ENCODE results near the gene MAN2B1. TPM values are rescaled to one million over a fixed set of nuclear protein-coding genes. Genes with fewer than 3 reads are reported as not detected.

Gene MAN2B1
- total RNA-seq, 1 donor from 2014 or later = 54.8 TPM

DNA sequence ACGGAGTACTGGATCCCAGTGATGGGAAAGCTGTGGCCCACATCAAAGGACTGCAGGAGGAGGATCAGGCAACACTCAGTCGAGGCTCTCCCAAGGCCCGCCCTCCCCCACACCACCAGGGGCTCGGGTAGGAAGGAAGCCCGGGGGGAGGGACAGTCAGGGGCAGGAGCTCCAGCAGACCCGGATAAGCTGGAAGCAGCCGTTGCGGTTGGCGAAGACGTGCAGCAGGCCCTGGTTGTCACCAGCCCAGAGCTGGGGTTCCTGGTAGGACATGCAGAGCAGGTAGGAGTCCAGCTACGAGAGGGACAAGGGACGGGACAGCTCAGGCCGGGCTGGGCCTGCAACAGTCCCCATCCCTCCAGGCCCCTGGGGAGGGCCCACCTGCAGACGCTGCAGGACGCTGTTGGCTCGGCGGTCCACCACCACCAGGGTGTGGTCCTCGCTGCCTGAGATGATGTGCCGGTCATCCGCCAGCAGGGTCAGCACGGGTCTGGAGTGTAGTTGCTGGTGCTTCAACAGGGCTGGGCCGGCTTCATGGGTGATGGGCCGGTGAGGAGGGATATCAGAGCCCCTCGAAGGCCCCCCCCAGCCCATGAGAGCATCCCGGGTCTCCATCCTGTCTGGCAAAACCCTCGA, 23.2 kb upstream of the MAN2B1 start:
- DNase-seq (ENCODE audit: low spot score) (no peak), ATAC-seq (no peak)

DNA sequence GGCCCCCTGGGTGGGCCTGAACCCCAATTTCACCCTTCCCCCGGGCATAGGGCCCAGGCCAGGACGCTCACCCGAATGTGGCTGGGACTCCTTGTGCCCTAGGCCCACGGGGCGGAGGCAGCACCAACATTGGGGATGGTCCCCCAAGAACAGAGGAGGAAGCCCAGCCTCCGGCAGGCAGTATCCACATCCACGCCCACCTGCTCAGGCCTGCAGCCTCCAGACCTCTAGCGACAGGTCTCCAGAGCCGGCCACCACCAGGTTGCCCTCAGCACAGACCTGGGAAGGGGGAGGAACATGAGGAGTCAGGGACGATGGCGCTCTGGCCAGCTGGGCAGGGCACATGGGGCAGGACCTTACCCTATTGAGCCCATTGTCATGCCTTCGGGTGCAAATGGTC, 22.5 kb upstream of the MAN2B1 start:
- DNase-seq (ENCODE audit: low spot score) (no peak), ATAC-seq (no peak)

DNA sequence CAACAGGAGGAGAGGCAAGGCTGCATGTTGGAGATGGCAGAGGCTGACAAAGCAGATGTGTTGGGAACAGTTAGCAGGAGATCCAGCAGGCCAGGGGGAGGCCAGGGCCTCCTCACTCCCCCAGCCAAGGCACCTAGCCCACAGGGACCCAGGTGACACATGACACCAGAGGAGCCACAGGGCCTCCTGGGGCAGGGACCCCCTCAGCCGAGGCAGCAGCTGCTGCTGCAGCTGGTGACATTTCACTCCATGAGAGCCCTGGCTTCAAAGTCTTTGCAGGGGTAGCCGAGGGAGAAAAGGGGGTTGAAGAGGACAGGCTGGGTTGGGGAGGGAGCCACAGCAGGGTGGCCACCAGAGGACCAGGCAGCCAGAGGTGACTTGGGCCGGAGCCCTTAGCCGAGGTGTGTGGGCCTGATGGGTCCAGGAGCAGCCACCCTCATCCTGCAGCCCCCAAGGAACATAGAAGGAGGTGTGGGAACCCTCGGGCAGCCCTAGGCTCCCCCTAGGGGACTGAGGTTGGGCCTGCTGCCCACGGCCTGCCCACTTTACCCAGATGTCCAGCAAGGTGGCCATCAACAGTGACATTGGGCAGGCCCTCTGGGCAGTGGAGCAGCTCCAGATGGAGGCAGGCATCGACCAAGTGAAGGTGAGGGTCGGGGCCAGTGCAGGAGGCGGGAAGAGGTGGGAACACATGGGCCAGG, 21.1 kb upstream of the MAN2B1 start, which contains the start of gene GNG14:
GNG14 (plus strand) TSS at position 503 of the 701 bp plus-strand sequence; CDS start at position 554, 51 bp downstream.
- DNase-seq (ENCODE audit: low spot score) = no peak
- ATAC-seq = no peak

DNA sequence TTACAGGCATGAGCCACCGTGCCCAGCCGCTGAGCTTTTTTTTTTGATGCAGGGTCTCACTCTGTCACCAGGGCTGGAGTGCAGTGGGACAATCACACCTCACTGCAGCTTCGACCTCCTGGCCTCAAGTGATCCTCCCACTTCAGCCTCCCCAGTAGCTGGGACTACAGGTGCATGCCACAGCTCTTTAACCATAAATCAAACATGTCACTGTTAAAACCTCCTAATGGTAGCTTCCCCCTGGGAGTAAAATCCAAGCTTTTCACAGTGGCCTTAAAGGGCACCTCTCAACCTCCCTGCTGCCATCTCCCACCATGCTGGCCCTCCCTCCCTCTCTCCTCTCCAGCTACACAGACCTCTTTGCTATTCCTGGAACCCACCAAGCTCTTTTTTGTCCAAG, 19.3 kb upstream of the MAN2B1 start:
- DNase-seq (ENCODE audit: low spot score) (no peak), ATAC-seq (no peak)

DNA sequence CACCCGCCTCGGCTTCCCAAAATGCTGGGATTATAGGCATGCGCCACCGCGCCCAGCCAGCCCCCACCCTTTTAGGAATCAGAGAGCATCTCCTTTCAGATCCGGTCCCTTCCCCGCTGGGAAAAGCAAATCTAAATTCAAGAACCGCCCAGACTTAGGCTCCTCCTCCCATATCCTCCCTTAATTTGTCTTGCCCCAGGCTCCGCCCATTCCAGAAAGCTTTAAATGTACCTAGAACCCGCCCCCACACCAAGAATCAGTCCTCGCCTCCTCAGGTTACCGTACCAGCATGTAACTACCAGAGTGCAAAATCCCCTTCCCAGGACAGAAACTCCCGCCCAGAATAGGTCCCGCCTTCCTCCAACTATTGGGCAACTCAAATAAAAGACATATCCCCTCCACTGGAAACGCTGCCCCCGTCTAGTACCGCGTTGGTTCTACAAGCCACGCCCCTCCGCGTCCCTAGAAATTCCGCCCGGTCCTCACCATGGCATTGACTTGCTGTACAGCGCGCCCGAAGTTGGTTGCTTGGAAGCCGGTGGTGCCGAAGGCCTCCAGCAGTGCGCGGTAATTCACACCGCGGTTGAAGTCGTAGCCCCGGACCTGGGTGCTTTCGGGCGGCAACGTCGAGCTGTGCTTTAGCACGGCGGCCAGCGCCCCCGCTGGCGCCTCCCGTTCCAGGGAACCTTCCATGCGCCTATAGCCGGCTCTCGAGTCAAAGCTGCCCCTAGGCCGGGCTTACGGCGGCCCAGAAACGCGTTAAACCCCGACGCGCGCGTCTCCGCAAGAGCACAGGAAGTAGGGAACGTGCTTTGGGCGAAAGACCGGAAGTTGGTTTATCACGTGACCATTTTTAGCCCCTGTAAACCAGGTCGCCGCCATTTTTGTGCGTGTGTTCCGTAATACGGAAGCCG, 14.8 kb upstream of the MAN2B1 start, which contains the start of gene DHPS:
DHPS (minus strand) TSS at position 807 of the 914 bp plus-strand sequence; CDS start at position 693, 114 bp downstream.
- DNase-seq (ENCODE audit: low spot score) (peak; percentile 93), ATAC-seq (peak; percentile 79)

DNA sequence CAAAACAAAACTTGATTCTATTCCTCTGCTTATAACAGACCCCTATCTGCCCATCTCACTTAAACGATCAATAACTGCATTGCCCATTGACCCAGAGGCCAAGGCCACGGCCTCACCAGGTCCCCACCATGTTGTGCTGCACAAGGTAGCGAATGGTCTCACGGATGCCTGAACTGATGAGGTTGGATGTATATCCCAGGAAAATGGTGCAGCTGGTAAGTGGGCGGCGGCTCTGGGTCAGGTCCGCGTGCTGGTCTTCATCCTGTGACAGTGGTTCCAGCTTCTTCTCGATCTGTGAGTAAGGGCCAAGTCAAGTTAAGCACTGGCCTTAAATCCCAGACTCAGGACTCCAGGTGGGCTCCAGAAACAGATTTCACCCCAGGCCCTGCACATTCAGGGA, 13.5 kb upstream of the MAN2B1 start:
- ATAC-seq = no peak

DNA sequence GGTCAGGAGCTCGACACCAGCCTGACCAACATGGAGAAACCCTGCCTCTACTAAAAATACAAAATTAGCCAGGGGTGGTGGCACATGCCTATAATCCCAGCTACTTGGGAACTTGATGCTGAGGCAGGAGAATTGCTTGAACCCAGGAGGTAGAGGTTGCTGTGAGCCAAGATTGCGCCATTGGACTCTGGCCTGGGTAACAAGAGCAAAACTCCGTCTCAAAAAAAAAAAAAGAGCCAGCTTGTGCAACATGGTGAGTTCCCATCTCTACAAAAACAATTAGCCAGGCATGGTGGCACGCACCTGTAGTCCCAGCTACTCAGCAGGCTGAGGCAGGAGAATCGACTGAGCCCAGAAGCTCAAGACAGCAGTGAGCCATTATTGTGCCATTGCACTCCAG, 11.5 kb upstream of the MAN2B1 start:
- peak; percentile 22 for ATAC-seq
- peak; percentile 78 for DNase-seq (ENCODE audit: low spot score)

More for the DNA sequence above, 13.5 kb upstream of the MAN2B1 start:
- no peak for DNase-seq (ENCODE audit: low spot score)

DNA sequence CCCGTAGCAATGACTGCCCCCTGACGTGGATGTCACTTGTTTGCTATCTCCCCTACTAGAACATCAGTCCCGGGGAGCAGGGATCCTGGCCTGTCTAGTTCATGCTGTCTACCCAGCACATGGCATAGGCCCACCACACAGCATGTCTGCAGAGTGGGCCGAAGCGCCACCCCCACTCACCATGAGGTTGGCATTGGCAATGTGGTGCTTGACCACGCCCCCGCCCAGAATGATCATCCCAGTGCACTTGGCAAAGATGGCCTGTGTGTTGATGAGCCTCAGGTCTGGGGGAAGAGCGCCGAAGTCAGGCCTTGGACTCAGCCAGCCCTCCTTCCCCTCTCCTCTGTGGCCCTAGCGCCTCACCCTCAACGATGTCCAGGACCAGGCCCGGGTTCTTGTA, 10.4 kb upstream of the MAN2B1 start:
- DNase-seq (ENCODE audit: low spot score) (no peak), ATAC-seq (no peak)

DNA sequence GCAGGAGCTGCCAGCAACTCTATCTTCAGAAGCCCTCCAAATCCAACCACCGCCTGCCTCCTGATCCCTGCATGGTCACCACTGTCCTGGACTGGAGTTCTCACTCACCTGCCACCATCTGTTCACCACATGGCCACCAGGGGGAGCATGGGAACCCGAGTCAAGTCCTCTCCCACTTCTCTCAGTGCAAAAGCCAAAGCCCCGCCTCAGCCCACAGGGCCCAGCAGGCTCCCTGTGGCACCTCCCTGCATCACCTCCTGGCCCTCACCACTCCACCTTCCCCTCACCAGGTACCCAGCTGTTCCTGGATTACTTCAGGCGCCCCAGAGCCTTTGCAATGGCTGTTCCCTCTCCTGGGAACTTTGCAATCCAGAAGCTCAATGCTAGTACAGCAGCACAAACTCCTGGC, 9.8 kb upstream of the MAN2B1 start:
- DNase-seq (ENCODE audit: low spot score) (peak; percentile 82), ATAC-seq (peak; percentile 76)

DNA sequence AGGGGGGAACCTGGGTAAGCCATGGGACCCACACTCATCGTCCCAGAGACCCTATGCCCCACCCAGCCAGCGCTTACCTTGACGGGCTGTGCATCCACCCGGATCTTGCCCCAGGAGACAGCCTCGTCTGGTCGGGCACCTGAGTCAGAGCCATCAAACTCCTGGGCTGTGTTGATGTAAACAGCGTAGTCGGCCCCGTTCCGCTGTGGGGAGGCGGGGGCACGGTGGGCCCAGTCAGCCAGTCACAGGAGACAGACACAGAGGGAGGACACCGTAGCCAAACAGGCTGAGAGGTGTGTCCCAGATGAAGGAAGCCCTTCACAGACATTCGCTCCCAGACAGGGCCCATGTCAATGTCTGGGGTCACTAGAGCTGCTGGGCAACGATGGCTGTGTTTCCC, 9.4 kb upstream of the MAN2B1 start:
- ATAC-seq (no peak), DNase-seq (ENCODE audit: low spot score) (no peak)

DNA sequence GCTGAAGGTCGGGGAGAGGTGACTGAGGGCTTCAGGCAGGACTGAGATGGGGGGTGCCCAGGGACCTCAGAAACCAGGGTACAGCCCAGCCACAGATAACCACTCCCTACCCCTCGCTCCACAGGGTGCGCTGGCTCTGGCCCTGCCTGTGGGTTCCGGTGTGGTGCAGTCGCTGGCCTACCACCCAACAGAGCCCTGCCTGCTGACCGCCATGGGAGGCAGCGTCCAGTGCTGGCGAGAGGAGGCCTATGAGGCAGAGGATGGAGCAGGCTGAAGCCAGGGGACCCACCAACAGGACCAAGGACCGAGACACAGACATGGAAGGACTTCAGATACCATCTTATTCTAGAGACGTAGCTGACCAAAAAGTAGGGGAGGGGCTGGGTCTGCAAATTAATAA, 8.9 kb upstream of the MAN2B1 start:
- no peak for DNase-seq (ENCODE audit: low spot score)
- ATAC-seq = no peak

DNA sequence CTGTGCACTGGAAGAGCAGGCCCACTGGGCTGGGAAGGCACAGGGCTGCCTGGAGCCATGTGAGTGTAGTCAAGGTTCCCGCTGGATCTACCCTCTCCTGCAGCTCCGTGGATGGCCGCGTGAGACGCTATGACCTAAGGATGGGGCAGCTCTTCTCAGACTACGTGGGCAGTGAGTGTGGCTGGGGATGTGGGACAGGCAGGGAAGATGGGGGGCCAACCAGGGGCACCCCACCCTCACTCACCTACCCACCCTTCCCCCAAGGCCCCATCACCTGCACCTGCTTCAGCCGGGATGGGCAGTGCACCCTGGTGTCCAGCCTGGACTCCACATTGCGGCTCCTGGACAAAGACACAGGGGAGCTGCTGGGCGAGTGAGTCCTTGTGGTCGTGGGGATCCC, 6.2 kb upstream of the MAN2B1 start:
- DNase-seq (ENCODE audit: low spot score) (no peak), ATAC-seq (no peak)

DNA sequence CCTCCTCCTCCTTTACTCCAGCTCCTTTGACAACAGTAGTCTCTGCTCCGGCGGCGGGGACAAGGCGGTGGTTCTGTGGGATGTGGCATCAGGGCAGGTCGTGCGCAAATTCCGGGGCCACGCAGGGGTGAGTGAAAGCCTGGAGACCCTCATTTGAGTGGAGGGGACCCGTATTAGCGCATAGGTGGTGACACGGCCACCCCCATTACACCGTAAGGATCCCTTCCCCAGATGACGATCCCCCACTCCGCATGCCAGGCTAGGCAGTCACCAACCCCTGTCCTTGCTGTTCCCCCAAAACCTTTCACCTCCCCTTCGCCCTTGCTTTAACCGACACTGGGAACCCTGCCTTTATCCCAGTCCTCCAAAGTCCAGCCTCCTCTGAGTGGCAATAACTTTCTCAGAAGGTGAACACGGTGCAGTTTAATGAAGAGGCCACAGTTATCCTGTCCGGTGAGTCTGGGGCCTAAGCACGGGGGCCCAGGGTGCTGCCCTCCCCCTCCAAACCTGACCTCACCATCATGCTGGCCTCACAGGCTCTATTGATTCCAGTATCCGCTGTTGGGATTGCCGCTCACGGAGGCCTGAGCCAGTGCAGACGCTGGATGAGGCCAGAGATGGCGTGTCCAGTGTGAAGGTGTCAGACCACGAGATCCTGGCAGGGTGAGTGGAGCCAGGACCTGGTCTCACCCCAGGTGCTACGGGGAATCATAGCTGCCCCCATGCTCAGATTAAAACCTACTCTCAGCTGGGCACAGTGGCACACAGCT, 3.8 kb upstream of the MAN2B1 start:
- no peak for ATAC-seq
- no peak for DNase-seq (ENCODE audit: low spot score)

DNA sequence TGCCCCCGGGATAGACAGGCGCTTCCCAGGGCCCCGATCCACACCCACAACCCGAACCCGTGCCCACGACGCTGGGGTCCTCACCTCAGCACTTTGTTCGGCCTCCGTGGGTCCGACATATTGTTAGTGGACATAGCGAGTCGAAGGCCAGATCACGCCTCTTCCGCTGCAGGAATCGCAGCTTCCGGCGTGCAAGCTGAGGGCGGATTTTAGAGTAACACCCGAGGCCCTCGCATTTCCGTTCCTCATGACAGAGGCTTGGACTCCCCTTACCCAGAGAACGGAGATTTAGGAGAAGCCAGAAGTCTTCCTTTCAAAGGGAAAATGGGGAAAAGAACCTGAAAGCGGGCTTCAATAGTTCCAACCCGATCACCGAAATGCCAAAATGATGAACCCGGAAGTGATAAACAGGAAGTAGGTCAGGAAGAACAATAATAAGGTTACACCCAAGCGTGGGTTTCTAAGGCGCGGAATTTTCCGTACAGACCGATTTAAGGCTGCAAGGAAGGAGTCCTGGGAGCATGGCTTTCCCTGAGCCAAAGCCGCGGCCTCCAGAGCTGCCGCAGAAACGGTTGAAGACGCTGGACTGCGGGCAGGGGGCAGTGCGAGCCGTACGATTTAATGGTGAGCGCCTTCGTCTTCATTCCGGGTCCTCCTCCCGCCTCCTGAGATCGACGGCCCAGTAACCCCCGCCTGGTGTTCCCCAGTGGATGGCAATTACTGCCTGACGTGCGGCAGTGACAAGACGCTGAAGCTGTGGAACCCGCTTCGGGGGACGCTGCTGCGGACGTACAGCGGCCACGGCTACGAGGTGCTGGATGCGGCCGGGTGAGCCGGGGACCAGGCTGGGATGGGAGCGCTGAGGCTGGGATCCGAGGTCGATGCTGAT, 3.0 kb upstream of the MAN2B1 start:
- DNase-seq (ENCODE audit: low spot score) (peak; percentile 85), ATAC-seq (peak; percentile 75)

DNA sequence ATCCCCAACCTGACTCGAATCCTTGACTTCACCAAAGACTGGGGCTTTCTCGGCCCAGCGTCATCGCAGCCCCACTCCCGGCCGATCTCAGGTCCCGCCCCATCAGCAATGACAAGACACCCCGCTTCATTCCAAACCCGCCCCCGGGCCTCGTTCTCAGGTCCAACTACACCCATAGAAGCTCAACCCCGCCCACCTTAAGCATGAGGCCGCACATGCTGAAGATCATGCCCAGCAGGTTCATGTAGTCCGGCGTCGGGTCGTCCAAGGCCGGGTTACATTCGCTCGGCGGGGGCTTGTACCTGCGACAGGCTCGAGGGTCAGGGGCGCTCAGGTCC, 2.4 kb upstream of the MAN2B1 start:
- DNase-seq (ENCODE audit: low spot score) (no peak), ATAC-seq (peak; percentile 14)

DNA sequence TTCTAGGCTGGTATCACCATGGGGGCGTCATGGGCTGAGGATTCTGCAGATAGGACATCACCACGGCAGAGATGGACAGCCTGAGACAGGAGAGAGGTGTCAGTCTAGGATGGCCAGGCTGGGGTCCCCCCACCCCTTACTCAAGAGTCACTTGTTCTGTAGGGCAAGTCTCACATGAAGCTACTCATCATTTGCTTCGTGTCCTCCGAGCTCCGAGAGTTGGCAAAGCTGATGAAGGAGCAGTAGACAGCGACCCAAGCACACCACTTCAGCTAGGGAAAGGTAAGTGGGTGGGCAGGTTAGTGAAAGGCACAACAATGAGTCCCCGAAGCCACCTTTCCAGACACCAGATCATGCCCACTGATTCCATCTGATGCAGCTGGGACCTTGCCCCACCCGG, 1.8 kb upstream of the MAN2B1 start:
- ATAC-seq = no peak
- DNase-seq (ENCODE audit: low spot score) = no peak

DNA sequence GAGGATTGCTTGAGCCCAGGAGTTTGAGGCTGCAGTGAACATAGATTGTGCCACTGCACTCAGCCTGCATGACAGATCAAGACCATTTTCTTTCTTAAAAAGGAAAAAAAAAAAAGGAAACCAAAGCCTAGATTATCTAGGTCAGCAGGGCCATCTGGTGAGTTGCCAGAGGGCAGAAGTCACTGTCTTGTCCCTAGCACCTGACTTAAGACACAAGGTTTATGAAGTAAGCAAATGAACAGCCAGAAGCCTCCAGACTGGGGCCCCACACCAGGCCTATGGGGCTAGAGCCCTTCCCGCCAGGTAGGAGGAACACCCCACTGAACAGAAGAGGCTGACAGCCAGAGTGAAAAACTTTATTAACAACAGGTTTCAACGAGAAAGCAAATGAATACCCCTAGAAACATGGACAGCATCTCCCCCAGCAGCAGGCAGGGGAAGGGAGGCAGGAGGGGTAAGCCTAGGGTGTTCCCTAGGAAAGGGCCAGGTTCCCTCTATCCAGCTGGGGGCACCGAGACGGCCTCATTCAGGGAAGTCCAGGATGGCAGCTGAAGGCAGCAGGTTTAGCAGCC, 1.3 kb upstream of the MAN2B1 start:
- DNase-seq (ENCODE audit: low spot score) (no peak), ATAC-seq (no peak)

DNA sequence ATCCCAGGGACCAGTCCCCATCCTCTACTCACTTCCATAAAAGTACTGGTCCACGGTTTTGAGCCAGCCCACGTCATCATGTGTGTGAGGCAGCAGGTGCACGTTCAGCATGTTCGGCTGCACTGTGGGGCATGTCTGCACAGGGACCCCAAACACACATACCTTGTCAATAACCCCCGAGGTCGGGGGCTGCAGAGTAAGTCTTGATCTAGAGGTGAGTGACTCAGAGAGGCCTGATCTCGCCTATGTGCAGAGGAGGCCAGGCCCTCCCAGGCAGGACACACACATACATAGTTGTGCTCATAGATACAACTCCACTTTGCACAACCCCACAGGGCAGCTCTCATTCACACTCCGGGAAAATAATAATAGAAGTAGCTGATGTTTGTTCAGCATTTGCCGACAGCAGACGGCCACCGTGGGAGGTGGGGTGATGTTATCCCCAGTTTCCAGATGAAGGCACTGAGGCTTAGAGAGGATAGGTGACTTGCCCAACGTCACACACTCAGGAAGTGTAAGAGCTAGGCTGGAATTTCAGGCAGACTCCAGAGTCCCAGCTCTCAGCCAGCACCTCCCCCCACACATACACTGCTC, 774 bp downstream of the MAN2B1 start:
- DNase-seq (ENCODE audit: low spot score) = no peak
- no peak for ATAC-seq

DNA sequence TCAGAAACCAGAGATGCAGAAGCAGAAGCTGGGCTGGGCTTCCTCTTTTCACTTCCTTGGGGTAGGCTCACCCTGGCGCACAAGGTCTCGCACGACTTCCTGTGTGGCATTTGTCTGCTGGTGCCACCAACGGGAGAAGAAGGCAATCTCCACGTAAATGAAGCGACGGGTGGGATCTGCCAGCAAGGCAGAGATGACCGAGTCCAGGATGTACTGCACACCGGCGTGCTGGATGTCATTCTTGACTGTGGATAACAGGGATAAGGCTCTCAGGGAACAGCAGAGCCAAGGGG, 1.3 kb downstream of the MAN2B1 start:
- ATAC-seq (no peak), DNase-seq (ENCODE audit: low spot score) (no peak)

All from left lobe of liver (tissue), 2 donors.